ENCODE results near the gene CHADL.

DNA sequence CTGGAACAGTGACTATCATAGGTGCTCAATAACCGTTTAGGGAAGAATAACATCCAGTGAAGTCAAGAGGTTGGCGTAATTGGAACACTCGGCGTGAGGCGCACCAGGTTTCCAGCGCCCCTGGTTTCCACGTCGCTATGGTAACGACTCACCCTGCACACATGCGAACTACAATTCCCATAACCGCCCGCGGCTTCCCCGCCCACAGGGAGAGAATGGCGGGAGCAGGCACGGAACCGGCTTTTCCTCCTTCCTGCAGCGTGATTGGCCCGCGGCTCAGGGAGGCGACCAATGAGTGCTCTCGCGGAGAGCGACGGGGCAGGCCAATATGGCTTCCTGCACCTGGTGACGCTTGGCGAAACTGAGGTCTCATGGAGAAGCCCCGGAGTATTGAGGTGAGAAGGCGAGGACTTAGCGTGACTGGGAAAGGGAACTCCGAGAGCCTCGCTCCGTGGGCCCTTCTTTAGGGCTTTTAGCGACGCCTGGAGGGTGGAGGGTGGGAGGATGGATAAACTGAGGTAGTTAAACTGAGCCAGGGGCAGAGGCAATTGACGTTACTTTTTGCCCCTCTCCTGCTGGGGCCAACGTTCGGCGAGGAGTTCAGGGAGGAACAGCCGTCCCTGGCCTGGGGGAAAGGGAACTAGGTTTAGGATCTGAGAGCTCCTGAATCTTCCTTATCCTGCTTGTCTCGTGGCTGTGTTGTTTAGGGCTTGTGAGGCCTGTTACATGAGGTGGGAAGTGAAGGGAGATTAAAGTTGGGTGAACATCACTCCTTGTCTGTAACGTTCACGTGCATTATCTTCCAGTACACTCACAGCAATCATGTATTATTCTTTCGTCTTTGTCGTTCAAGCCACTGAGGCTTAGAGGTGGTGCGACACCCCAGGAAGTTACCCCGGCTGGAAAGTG lies 35.5 kb downstream of the CHADL start, which contains the start of gene L3MBTL2:
- TF ChIP-seq GATA2 (IDR thresholded peaks at IDR 0.05; ENCODE audit: low read depth, low read length) (no peak), GATA3 (IDR thresholded peaks at IDR 0.05; ENCODE audit: low read depth, low read length) (no peak)

Measured in SH-SY5Y (cell line).